ENCODE measurements around the gene SYNE2.

Gene SYNE2

DNA sequence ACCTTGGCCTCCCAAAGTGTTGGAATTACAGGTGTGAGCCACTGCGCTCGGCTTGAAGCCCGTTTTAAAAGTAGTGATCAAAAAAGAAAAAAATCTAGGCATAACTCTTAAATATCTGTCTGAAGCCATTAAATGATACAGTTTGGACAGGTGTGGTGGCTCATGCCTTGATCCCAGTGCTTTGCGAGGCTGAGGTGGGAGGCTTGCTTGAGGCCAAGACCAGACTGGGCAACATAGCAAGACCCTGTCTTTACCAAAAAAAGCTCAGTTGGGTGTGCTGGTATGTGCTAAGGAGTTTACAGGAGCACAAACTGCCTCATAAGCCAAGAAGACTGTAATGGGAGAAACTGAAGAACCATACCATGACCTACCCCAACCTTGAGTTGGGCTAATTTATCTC lies 26.0 kb downstream of the SYNE2 start:
- H3K36me3 ChIP-seq (ENCODE audit: insufficient read depth) = no peaks in the 10 kb centered on the region
- no peaks in the 10 kb centered on the region for H3K4me1 ChIP-seq (ENCODE audit: low read depth, poor library complexity, severe bottlenecking)
- no peak overlapping the region for H3K27ac ChIP-seq
- no peak overlapping the region for H3K9ac ChIP-seq
- no peaks in the 10 kb centered on the region for H3K79me2 ChIP-seq (ENCODE audit: insufficient read depth, low read depth)
- H3K27me3 ChIP-seq (ENCODE audit: insufficient read depth, low read depth) = no peaks in the 10 kb centered on the region
- H2AFZ ChIP-seq (ENCODE audit: low read depth) = no peak overlapping the region
- H4K20me1 ChIP-seq (ENCODE audit: insufficient read depth) = no peaks in the 10 kb centered on the region
- no peak overlapping the region for H3K4me2 ChIP-seq
- H3K4me3 ChIP-seq (IDR thresholded peaks at IDR 0.05; ENCODE audit: insufficient read depth, low read depth, low read length) = no peak overlapping the region
- TF ChIP-seq, protein P1, sequence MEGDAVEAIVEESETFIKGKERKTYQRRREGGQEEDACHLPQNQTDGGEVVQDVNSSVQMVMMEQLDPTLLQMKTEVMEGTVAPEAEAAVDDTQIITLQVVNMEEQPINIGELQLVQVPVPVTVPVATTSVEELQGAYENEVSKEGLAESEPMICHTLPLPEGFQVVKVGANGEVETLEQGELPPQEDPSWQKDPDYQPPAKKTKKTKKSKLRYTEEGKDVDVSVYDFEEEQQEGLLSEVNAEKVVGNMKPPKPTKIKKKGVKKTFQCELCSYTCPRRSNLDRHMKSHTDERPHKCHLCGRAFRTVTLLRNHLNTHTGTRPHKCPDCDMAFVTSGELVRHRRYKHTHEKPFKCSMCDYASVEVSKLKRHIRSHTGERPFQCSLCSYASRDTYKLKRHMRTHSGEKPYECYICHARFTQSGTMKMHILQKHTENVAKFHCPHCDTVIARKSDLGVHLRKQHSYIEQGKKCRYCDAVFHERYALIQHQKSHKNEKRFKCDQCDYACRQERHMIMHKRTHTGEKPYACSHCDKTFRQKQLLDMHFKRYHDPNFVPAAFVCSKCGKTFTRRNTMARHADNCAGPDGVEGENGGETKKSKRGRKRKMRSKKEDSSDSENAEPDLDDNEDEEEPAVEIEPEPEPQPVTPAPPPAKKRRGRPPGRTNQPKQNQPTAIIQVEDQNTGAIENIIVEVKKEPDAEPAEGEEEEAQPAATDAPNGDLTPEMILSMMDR (conservative IDR thresholded peaks at IDR 0.05; ENCODE audit: low read depth, low read length) = no peak

GRCh38 chr14:63881926-63882325 lies 29.1 kb downstream of the SYNE2 start:
- H2AFZ ChIP-seq (ENCODE audit: low read depth) = no peak overlapping the region
- H3K79me2 ChIP-seq (ENCODE audit: insufficient read depth, low read depth) = no peaks in the 10 kb centered on the region
- H3K4me3 ChIP-seq (IDR thresholded peaks at IDR 0.05; ENCODE audit: insufficient read depth, low read depth, low read length) = no peak overlapping the region
- H3K4me1 ChIP-seq (ENCODE audit: low read depth, poor library complexity, severe bottlenecking) = no peaks in the 10 kb centered on the region
- no peak overlapping the region for H3K4me2 ChIP-seq
- H3K27me3 ChIP-seq (ENCODE audit: insufficient read depth, low read depth) = no peaks in the 10 kb centered on the region
- H3K36me3 ChIP-seq (ENCODE audit: insufficient read depth) = no peaks in the 10 kb centered on the region
- H3K27ac ChIP-seq = no peak overlapping the region
- H4K20me1 ChIP-seq (ENCODE audit: insufficient read depth) = no peaks in the 10 kb centered on the region
- H3K9ac ChIP-seq = no peak overlapping the region
- TF ChIP-seq, protein P1 (conservative IDR thresholded peaks at IDR 0.05; ENCODE audit: low read depth, low read length) = no peak

- Histone ChIP-seq H3K79me2 (ENCODE audit: insufficient read depth, low read depth) (no peaks in the 10 kb centered on the region), H3K27ac (no peak overlapping the region), H4K20me1 (ENCODE audit: insufficient read depth) (no peaks in the 10 kb centered on the region), H2AFZ (ENCODE audit: low read depth) (no peak overlapping the region), H3K4me3 (IDR thresholded peaks at IDR 0.05; ENCODE audit: insufficient read depth, low read depth, low read length) (no peak overlapping the region), H3K36me3 (ENCODE audit: insufficient read depth) (no peaks in the 10 kb centered on the region), H3K27me3 (ENCODE audit: insufficient read depth, low read depth) (no peaks in the 10 kb centered on the region), H3K9ac (no peak overlapping the region), H3K4me1 (ENCODE audit: low read depth, poor library complexity, severe bottlenecking) (no peaks in the 10 kb centered on the region), H3K4me2 (no peak overlapping the region)
- TF ChIP-seq, protein P1 (conservative IDR thresholded peaks at IDR 0.05; ENCODE audit: low read depth, low read length) = no peak
These were observed 35.1 kb downstream of the SYNE2 start for GRCh38 chr14:63887899-63888298.

DNA sequence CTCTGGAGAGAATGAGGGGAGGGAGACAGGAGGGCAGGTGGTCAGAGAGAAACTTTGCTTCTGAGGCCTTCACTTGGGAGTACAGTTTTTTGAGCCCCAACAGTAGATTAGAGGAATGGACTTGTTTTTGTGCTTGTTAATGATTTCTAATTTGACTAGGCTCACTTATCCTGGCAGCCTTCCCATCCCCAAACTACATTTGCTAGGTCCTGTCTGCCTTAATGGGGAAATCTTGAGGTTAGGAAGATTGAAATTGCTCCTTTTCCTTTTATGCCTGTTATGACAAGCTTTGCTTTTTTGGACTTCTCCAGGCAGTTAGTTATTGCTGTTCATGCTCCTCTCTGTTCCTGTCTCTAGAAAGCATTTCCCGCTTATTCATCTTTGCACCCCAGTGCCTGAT lies 37.7 kb downstream of the SYNE2 start:
- H3K9ac ChIP-seq = no peak overlapping the region
- H3K4me3 ChIP-seq (IDR thresholded peaks at IDR 0.05; ENCODE audit: insufficient read depth, low read depth, low read length) = no peak overlapping the region
- H3K4me1 ChIP-seq (ENCODE audit: low read depth, poor library complexity, severe bottlenecking) = no peaks in the 10 kb centered on the region
- H3K36me3 ChIP-seq (ENCODE audit: insufficient read depth) = no peaks in the 10 kb centered on the region
- TF ChIP-seq, protein P1 (conservative IDR thresholded peaks at IDR 0.05; ENCODE audit: low read depth, low read length) = no peak
- H3K79me2 ChIP-seq (ENCODE audit: insufficient read depth, low read depth) = no peaks in the 10 kb centered on the region
- no peak overlapping the region for H3K27ac ChIP-seq
- no peaks in the 10 kb centered on the region for H4K20me1 ChIP-seq (ENCODE audit: insufficient read depth)
- no peak overlapping the region for H2AFZ ChIP-seq (ENCODE audit: low read depth)
- H3K27me3 ChIP-seq (ENCODE audit: insufficient read depth, low read depth) = no peaks in the 10 kb centered on the region
- no peak overlapping the region for H3K4me2 ChIP-seq

All from KMS-11 (cell line).